ENCODE results near the gene KDM3B. TPM values are rescaled to one million over a fixed set of nuclear protein-coding genes. Genes with fewer than 3 reads are reported as not detected.

Gene KDM3B
- total and polyA plus RNA-seq, 2 of the 8 experiments (the other 6 are each of a cell fraction or from before 2014, with no cell fraction given): 27.1 to 78.1 TPM

DNA sequence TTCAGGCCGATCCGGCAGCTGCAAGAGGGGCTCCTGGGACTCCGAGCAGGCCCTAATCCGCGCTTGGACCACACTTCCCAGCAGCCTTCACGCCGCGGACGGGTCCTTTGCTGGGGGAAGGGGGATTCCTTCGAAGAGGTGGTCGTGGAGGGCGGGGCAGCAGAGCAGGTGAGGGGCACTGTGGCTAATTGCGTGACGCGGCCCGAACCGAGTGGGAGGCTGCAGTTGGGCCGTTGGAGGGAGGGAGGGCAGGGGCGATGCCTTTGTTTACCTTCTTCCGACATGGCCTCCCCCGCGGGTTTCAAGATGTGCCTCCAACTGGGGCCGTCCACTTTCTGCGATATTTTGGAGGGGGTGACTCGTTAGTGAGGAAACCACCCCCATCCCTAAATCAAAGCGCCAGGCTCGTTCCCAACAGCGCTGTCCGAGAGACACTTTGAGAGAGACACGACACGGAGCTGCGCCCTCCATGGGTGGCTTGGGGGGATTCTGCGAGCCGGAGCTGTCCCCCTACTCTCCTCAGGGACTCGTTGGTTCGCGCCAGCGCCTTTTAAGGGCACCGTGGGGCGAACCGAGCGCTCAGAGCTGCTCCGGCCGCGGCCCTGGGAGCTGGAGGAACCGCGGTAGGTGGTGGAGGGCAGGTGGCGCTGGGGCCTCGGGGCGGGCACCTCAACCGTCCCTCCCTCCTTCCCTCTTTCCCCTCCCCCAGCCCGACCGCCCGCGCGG, 14.6 kb upstream of the KDM3B start, which contains the start of gene FAM53C:
Gene FAM53C (plus strand): TSS at position 582 of the 726 bp plus-strand sequence. CDS start 3,070 bp downstream, outside the sequence.
- H3K4me1 ChIP-seq (replicated peaks in 1 of 4; ENCODE audit: control insufficient read depth in 3 of 4, insufficient read depth in 4 of 4, low read length in 3 of 4): peaks cover 0 to 5% (median 2%) of the 10 kb centered on the region in 4 experiments; a peak in 3 of 7 replicates
- peak within 1 kb of the TSS; percentile 94 for H3K56ac ChIP-seq (replicated peaks; ENCODE audit: insufficient read length, low read depth, low read length)
- H3K79me2 ChIP-seq (ENCODE audit: control insufficient read depth in 1 of 2, insufficient read depth in 2 of 2, low read length in 2 of 2): peaks cover 10 to 34% of the 10 kb centered on the region in 2 experiments
- no peak within 1 kb of the TSS for H3K14ac ChIP-seq (ENCODE audit: insufficient read length)
- H4K20me1 ChIP-seq (replicated peaks in 1 of 2; ENCODE audit: control insufficient read depth in 1 of 2, insufficient read depth in 2 of 2, low read length in 2 of 2): peaks cover 0 to 3% of the 10 kb centered on the region in 2 experiments
- peak within 1 kb of the TSS; percentile 91; the same call in 1 of the 2 replicates for H2BK20ac ChIP-seq (ENCODE audit: low read length)
- peaks cover 1 to 16% (median 10%) of the 10 kb centered on the region in 4 experiments; a peak in 6 of 8 replicates for H3K36me3 ChIP-seq (ENCODE audit: control insufficient read depth in 2 of 4, insufficient read depth in 4 of 4, low read length in 3 of 4)
- H3K79me1 ChIP-seq (ENCODE audit: low read depth, low read length): peaks cover 15% of the 10 kb centered on the region
- peak; percentile 71 to 98 for DNase-seq (ENCODE audit: low read depth in 1 of 2, low spot score in 2 of 2)
- peak within 1 kb of the TSS; percentile 100 for H4K8ac ChIP-seq (ENCODE audit: extremely low read depth, insufficient read depth, low read length)
- H4K5ac ChIP-seq (ENCODE audit: insufficient read length, low read depth, low read length): peak within 1 kb of the TSS; percentile 97
- no peak within 1 kb of the TSS for H3K23ac ChIP-seq (ENCODE audit: insufficient read length)
- CTCF ChIA-PET (ENCODE audit: partially characterized antibody): interaction anchor here (1.2 to 13.6 kb wide), 2 partner anchors 9 to 13 kb away, joined by 3 to 196 read pairs; partner anchors contain the start of gene KDM3B
- no peaks in the 10 kb centered on the region for H3K27me3 ChIP-seq (replicated peaks in 1 of 4; ENCODE audit: control insufficient read depth in 3 of 4, extremely low read depth in 1 of 4, insufficient read depth in 3 of 4, low read length in 3 of 4)
- POLR2A ChIA-PET (ENCODE audit: partially characterized antibody): interaction anchor here (0.7 to 8.2 kb wide), 42 partner anchors 11 to 205 kb away, joined by 3 to 254 read pairs (median 4); partner anchors contain the start of genes BRD8, CDC23, EGR1 and ETF1
- peak within 1 kb of the TSS; percentile 100 for H2BK5ac ChIP-seq (ENCODE audit: low read depth, low read length)
- peak within 1 kb of the TSS; percentile 93 to 100 (median 99) for H3K9ac ChIP-seq (replicated peaks in 1 of 4; ENCODE audit: extremely low read depth in 1 of 4, low read depth in 3 of 4, low read length in 3 of 4)
- 1% methylated on average over 46 of the region's 56 CpGs; no CpG with 5 or more reads in 1 of the 2 experiments for WGBS, 2 experiments (ENCODE audit: extremely low coverage in 1 of 2, insufficient coverage in 1 of 2, insufficient read length in 1 of 2, insufficient replicate concordance in 2 of 2, low coverage in 1 of 2, low lambda C conversion rate in 2 of 2, missing lambda C conversion rate in 1 of 2)
- peak within 1 kb of the TSS; percentile 98 for H3K4me2 ChIP-seq (ENCODE audit: insufficient read depth in 1 of 2, low read depth in 2 of 2, low read length in 2 of 2)
- FAIRE-seq: no peak
- H2AFZ ChIP-seq (ENCODE audit: low read length): peak within 1 kb of the TSS; percentile 91
- H3K27ac ChIP-seq (ENCODE audit: low read depth, low read length): peak within 1 kb of the TSS; percentile 100
- peak within 1 kb of the TSS; percentile 100 for H4K91ac ChIP-seq (replicated peaks; ENCODE audit: insufficient read length, low read length)
- H3K4ac ChIP-seq (replicated peaks; ENCODE audit: insufficient read length, low read depth, low read length): peak within 1 kb of the TSS; percentile 98
- H2BK15ac ChIP-seq (ENCODE audit: low read length): peak within 1 kb of the TSS; percentile 99; the same call in 1 of the 2 replicates
- H3K23me2 ChIP-seq (ENCODE audit: low read depth, low read length): peaks cover 8% of the 10 kb centered on the region; the same call in 1 of the 2 replicates
- H2AK5ac ChIP-seq (ENCODE audit: low read depth, low read length): peak within 1 kb of the TSS; percentile 66; the same call in 1 of the 2 replicates
- H2BK12ac ChIP-seq (ENCODE audit: low read depth, low read length): peak within 1 kb of the TSS; percentile 100
- peak within 1 kb of the TSS; percentile 68 to 95 (median 91) for H3K4me3 ChIP-seq (ENCODE audit: extremely low read depth in 1 of 4, insufficient read depth in 2 of 4, low read depth in 3 of 4, low read length in 4 of 4)
- peak within 1 kb of the TSS; percentile 99 for H3K18ac ChIP-seq (ENCODE audit: extremely low read depth, low read length)
- peak within 1 kb of the TSS; percentile 55 for H2BK120ac ChIP-seq (replicated peaks; ENCODE audit: low read depth, low read length)
- H3K9me3 ChIP-seq (ENCODE audit: insufficient read depth in 2 of 2, low read depth in 1 of 2, low read length in 1 of 2): no peaks in the 10 kb centered on the region
- TF ChIP-seq ATF3 (IDR thresholded peaks at IDR 0.05; ENCODE audit: insufficient read depth, low read depth, low read length) (no peak), EP300 (IDR thresholded peaks at IDR 0.05; ENCODE audit: borderline replicate concordance in 1 of 2, low read depth in 2 of 2, low read length in 2 of 2) (peak in 1 of 2 experiments; percentile 98; a peak in 2 of 3 replicates), CHD1 (IDR thresholded peaks at IDR 0.05; ENCODE audit: low read depth, low read length) (peak; percentile 95; the same call in 1 of the 2 replicates), SIN3A (conservative IDR thresholded peaks at IDR 0.05 in 1 of 2, IDR thresholded peaks at IDR 0.05 in 1 of 2; ENCODE audit: low read depth in 1 of 2, low read length in 2 of 2) (peak in 1 of 2 experiments; percentile 22; a peak in 1 of 4 replicates), POLR2A (IDR thresholded peaks at IDR 0.05; ENCODE audit: control extremely low read depth in 1 of 2, low read depth in 2 of 2, low read length in 2 of 2) (peak; percentile 99 to 100), USF2 (IDR thresholded peaks at IDR 0.05; ENCODE audit: low read length) (no peak), BCL11A (IDR thresholded peaks at IDR 0.05; ENCODE audit: low read depth in 2 of 2, low read length in 2 of 2) (no peak), MAFK (IDR thresholded peaks at IDR 0.05; ENCODE audit: low read depth, low read length) (no peak; the same call in 1 of the 2 replicates), CHD2 (IDR thresholded peaks at IDR 0.05; ENCODE audit: low read length) (peak; percentile 35; the same call in 1 of the 2 replicates)

Data from H1 (cell line).